ENCODE measurements around the gene RNASEH2A.

DNA sequence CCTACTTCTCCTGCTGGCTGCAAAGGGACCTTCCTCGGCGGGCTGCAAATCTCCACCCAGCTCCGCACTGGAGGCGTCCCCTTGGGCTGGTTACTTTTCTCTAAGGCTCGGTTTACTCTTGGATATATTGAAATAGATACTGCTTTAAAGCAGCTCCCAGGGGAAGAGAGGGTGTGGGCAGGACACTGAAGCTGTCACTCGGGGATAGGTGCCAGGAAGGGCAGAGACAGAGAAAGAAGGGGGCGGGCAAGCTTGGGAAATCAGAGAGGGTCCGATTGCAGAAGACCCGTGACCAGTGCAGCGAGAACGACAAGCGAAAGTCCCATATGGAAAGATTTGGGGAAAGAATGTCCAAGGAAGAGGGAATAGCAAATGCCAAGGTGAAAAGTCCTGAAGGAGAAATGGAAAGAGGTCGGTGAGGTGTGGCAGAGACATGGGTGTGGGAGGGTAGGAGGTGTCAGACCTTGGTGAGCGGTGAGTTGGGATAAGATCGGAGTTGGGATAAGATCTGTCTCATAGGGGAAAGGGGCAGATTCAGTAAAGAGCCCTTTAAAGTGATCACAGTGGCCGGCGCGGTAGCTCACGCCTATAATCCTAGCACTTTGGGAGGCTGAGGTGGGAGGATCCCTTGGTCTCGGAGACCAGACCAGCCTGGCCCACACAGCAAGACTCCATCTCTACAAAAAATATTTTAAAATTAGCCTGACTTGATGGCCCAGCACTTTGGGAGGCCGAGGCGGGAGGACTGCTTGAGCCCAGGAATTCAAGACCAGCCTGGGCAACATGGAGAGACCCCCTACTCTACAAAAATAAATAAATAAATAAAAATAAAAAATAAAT lies 3.9 kb upstream of the RNASEH2A start:
- no peak for TF ChIP-seq EZH2 (IDR thresholded peaks at IDR 0.05; ENCODE audit: low read length)
- TF ChIP-seq, protein P1, sequence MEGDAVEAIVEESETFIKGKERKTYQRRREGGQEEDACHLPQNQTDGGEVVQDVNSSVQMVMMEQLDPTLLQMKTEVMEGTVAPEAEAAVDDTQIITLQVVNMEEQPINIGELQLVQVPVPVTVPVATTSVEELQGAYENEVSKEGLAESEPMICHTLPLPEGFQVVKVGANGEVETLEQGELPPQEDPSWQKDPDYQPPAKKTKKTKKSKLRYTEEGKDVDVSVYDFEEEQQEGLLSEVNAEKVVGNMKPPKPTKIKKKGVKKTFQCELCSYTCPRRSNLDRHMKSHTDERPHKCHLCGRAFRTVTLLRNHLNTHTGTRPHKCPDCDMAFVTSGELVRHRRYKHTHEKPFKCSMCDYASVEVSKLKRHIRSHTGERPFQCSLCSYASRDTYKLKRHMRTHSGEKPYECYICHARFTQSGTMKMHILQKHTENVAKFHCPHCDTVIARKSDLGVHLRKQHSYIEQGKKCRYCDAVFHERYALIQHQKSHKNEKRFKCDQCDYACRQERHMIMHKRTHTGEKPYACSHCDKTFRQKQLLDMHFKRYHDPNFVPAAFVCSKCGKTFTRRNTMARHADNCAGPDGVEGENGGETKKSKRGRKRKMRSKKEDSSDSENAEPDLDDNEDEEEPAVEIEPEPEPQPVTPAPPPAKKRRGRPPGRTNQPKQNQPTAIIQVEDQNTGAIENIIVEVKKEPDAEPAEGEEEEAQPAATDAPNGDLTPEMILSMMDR (optimal IDR thresholded peaks at IDR 0.05 in 1 of 3, IDR thresholded peaks at IDR 0.05 in 1 of 3, conservative IDR thresholded peaks at IDR 0.05 in 1 of 3; ENCODE audit: extremely low read depth in 1 of 3, insufficient read depth in 2 of 3, low read length in 3 of 3), result no peak
